ENCODE data around the gene PLPP4.

The PLPP4 gene

GRCh38 chr10:120458432-120458831, 1.4 kb downstream of the PLPP4 start:
- peaks cover 67% of the 10 kb centered on the region for H3K27me3 ChIP-seq (ENCODE audit: control insufficient read depth, insufficient read depth, low read length)
- no peak overlapping the region for H3K9ac ChIP-seq (ENCODE audit: low read depth, low read length)
- H3K36me3 ChIP-seq (ENCODE audit: control insufficient read depth, insufficient read depth, low read length): no peaks in the 10 kb centered on the region
- no peak overlapping the region for H3K4me3 ChIP-seq (ENCODE audit: low read depth, low read length)
- H3K9me3 ChIP-seq (ENCODE audit: control insufficient read depth, insufficient read depth, low read length): no peaks in the 10 kb centered on the region
- H3K4me1 ChIP-seq (ENCODE audit: control insufficient read depth, insufficient read depth, low read length): peaks cover 4% of the 10 kb centered on the region

GRCh38 chr10:120459185-120459584, 2.2 kb downstream of the PLPP4 start:
- H3K27me3 ChIP-seq (ENCODE audit: control insufficient read depth, insufficient read depth, low read length): peaks cover 62% of the 10 kb centered on the region
- no peak overlapping the region for H3K4me3 ChIP-seq (ENCODE audit: low read depth, low read length)
- no peaks in the 10 kb centered on the region for H3K36me3 ChIP-seq (ENCODE audit: control insufficient read depth, insufficient read depth, low read length)
- H3K9me3 ChIP-seq (ENCODE audit: control insufficient read depth, insufficient read depth, low read length): no peaks in the 10 kb centered on the region
- no peak overlapping the region for H3K9ac ChIP-seq (ENCODE audit: low read depth, low read length)
- H3K4me1 ChIP-seq (ENCODE audit: control insufficient read depth, insufficient read depth, low read length): peaks cover 4% of the 10 kb centered on the region

- H3K9ac ChIP-seq (ENCODE audit: low read depth, low read length): no peak overlapping the region
- peaks cover 55% of the 10 kb centered on the region for H3K27me3 ChIP-seq (ENCODE audit: control insufficient read depth, insufficient read depth, low read length)
- no peaks in the 10 kb centered on the region for H3K36me3 ChIP-seq (ENCODE audit: control insufficient read depth, insufficient read depth, low read length)
- no peaks in the 10 kb centered on the region for H3K9me3 ChIP-seq (ENCODE audit: control insufficient read depth, insufficient read depth, low read length)
- H3K4me1 ChIP-seq (ENCODE audit: control insufficient read depth, insufficient read depth, low read length): peaks cover 4% of the 10 kb centered on the region
- no peak overlapping the region for H3K4me3 ChIP-seq (ENCODE audit: low read depth, low read length)
Observed at GRCh38 chr10:120460186-120460585, 3.2 kb downstream of the PLPP4 start.

GRCh38 chr10:120460776-120461175, 3.7 kb downstream of the PLPP4 start:
- Histone ChIP-seq H3K27me3 (ENCODE audit: control insufficient read depth, insufficient read depth, low read length) (peaks cover 51% of the 10 kb centered on the region), H3K9me3 (ENCODE audit: control insufficient read depth, insufficient read depth, low read length) (no peaks in the 10 kb centered on the region), H3K4me1 (ENCODE audit: control insufficient read depth, insufficient read depth, low read length) (peaks cover 2% of the 10 kb centered on the region), H3K4me3 (ENCODE audit: low read depth, low read length) (no peak overlapping the region), H3K36me3 (ENCODE audit: control insufficient read depth, insufficient read depth, low read length) (no peaks in the 10 kb centered on the region), H3K9ac (ENCODE audit: low read depth, low read length) (no peak overlapping the region)

- Histone ChIP-seq H3K9me3 (ENCODE audit: control insufficient read depth, insufficient read depth, low read length) (no peaks in the 10 kb centered on the region), H3K4me3 (ENCODE audit: low read depth, low read length) (no peak overlapping the region)
Observed at GRCh38 chr10:120462018-120462682, 5.1 kb downstream of the PLPP4 start.

GRCh38 chr10:120465138-120465537, 8.1 kb downstream of the PLPP4 start:
- Histone ChIP-seq H3K9ac (ENCODE audit: low read depth, low read length) (no peak overlapping the region), H3K4me3 (ENCODE audit: low read depth, low read length) (no peak overlapping the region), H3K9me3 (ENCODE audit: control insufficient read depth, insufficient read depth, low read length) (no peaks in the 10 kb centered on the region), H3K27me3 (ENCODE audit: control insufficient read depth, insufficient read depth, low read length) (peaks cover 13% of the 10 kb centered on the region), H3K36me3 (ENCODE audit: control insufficient read depth, insufficient read depth, low read length) (no peaks in the 10 kb centered on the region), H3K4me1 (ENCODE audit: control insufficient read depth, insufficient read depth, low read length) (no peaks in the 10 kb centered on the region)

More at GRCh38 chr10:120462018-120462682, 5.1 kb downstream of the PLPP4 start:
- Histone ChIP-seq H3K9ac (ENCODE audit: low read depth, low read length) (no peak overlapping the region), H3K27me3 (ENCODE audit: control insufficient read depth, insufficient read depth, low read length) (peaks cover 43% of the 10 kb centered on the region), H3K4me1 (ENCODE audit: control insufficient read depth, insufficient read depth, low read length) (no peaks in the 10 kb centered on the region), H3K36me3 (ENCODE audit: control insufficient read depth, insufficient read depth, low read length) (no peaks in the 10 kb centered on the region)

- H3K27me3 ChIP-seq (ENCODE audit: control insufficient read depth, insufficient read depth, low read length): peaks cover 5% of the 10 kb centered on the region
- H3K9ac ChIP-seq (ENCODE audit: low read depth, low read length): no peak overlapping the region
- H3K36me3 ChIP-seq (ENCODE audit: control insufficient read depth, insufficient read depth, low read length): no peaks in the 10 kb centered on the region
- no peaks in the 10 kb centered on the region for H3K9me3 ChIP-seq (ENCODE audit: control insufficient read depth, insufficient read depth, low read length)
- no peak overlapping the region for H3K4me3 ChIP-seq (ENCODE audit: low read depth, low read length)
- no peaks in the 10 kb centered on the region for H3K4me1 ChIP-seq (ENCODE audit: control insufficient read depth, insufficient read depth, low read length)
Observed at GRCh38 chr10:120466006-120466405, 9.0 kb downstream of the PLPP4 start.

GRCh38 chr10:120473593-120473992, 16.6 kb downstream of the PLPP4 start:
- no peaks in the 10 kb centered on the region for H3K27me3 ChIP-seq (ENCODE audit: control insufficient read depth, insufficient read depth, low read length)
- H3K4me1 ChIP-seq (ENCODE audit: control insufficient read depth, insufficient read depth, low read length): no peaks in the 10 kb centered on the region
- no peaks in the 10 kb centered on the region for H3K36me3 ChIP-seq (ENCODE audit: control insufficient read depth, insufficient read depth, low read length)
- H3K9me3 ChIP-seq (ENCODE audit: control insufficient read depth, insufficient read depth, low read length): no peaks in the 10 kb centered on the region
- no peak overlapping the region for H3K9ac ChIP-seq (ENCODE audit: low read depth, low read length)
- no peak overlapping the region for H3K4me3 ChIP-seq (ENCODE audit: low read depth, low read length)

GRCh38 chr10:120474956-120475355, 17.9 kb downstream of the PLPP4 start:
- no peaks in the 10 kb centered on the region for H3K4me1 ChIP-seq (ENCODE audit: control insufficient read depth, insufficient read depth, low read length)
- H3K9me3 ChIP-seq (ENCODE audit: control insufficient read depth, insufficient read depth, low read length): no peaks in the 10 kb centered on the region
- H3K27me3 ChIP-seq (ENCODE audit: control insufficient read depth, insufficient read depth, low read length): no peaks in the 10 kb centered on the region
- H3K4me3 ChIP-seq (ENCODE audit: low read depth, low read length): no peak overlapping the region
- no peaks in the 10 kb centered on the region for H3K36me3 ChIP-seq (ENCODE audit: control insufficient read depth, insufficient read depth, low read length)
- no peak overlapping the region for H3K9ac ChIP-seq (ENCODE audit: low read depth, low read length)

- Histone ChIP-seq H3K36me3 (ENCODE audit: control insufficient read depth, insufficient read depth, low read length) (no peaks in the 10 kb centered on the region), H3K4me3 (ENCODE audit: low read depth, low read length) (no peak overlapping the region), H3K9ac (ENCODE audit: low read depth, low read length) (no peak overlapping the region), H3K27me3 (ENCODE audit: control insufficient read depth, insufficient read depth, low read length) (no peaks in the 10 kb centered on the region), H3K4me1 (ENCODE audit: control insufficient read depth, insufficient read depth, low read length) (no peaks in the 10 kb centered on the region), H3K9me3 (ENCODE audit: control insufficient read depth, insufficient read depth, low read length) (no peaks in the 10 kb centered on the region)
Observed at GRCh38 chr10:120475844-120476791, 19.1 kb downstream of the PLPP4 start.

GRCh38 chr10:120477021-120477742, 20.2 kb downstream of the PLPP4 start:
- Histone ChIP-seq H3K36me3 (ENCODE audit: control insufficient read depth, insufficient read depth, low read length) (no peaks in the 10 kb centered on the region), H3K9me3 (ENCODE audit: control insufficient read depth, insufficient read depth, low read length) (no peaks in the 10 kb centered on the region), H3K9ac (ENCODE audit: low read depth, low read length) (no peak overlapping the region), H3K4me1 (ENCODE audit: control insufficient read depth, insufficient read depth, low read length) (no peaks in the 10 kb centered on the region), H3K4me3 (ENCODE audit: low read depth, low read length) (no peak overlapping the region), H3K27me3 (ENCODE audit: control insufficient read depth, insufficient read depth, low read length) (no peaks in the 10 kb centered on the region)
